GM18873 (cell line): ENCODE results near the gene SORBS2.

ENCODE experiments used
- ATAC-seq: cut with Tn5 transposase; IDR thresholded peaks from one replicate; pipeline ENCODE4 v1.9.1; 2021; ENCODE audit warnings: mild to moderate bottlenecking, moderate library complexity, moderate number of reproducible peaks; ENCODE audit not compliant: unreplicated experiment, low FRiP score

The SORBS2 gene

DNA sequence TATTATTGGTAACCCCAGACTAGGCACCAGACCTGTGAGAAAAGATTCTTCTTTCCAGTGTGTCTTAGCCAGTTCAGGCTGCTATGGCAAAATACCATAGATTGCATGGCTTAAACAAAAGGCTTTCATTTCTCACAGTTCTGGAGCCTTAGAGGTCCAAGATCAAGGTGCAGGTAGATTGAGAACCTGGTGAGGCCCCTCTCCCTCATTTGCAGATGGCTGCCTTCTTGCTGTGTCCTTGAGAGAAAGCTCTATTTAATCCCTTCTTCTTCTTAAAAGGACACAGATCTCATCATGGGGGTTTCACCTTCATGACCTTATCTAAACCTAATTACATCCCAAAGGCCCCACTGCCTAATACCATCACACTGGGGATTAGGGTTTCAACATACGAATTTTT lies 273.2 kb downstream of the SORBS2 start:
- ATAC-seq: no peak

DNA sequence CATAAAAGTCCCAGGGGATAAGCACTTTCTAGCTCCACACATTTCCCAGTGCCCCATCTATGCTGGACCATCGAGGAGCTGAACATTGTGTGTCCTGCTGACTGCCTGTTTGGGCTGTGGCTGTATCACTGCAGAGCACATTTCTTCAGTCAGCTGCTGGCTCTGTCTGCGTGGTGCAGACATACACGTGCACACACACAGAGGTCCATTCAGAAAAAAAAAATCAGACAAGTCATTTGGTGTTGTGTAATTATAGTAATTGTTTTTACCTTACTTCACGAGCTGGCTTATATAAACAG lies 275.6 kb downstream of the SORBS2 start:
- no peak for ATAC-seq

DNA sequence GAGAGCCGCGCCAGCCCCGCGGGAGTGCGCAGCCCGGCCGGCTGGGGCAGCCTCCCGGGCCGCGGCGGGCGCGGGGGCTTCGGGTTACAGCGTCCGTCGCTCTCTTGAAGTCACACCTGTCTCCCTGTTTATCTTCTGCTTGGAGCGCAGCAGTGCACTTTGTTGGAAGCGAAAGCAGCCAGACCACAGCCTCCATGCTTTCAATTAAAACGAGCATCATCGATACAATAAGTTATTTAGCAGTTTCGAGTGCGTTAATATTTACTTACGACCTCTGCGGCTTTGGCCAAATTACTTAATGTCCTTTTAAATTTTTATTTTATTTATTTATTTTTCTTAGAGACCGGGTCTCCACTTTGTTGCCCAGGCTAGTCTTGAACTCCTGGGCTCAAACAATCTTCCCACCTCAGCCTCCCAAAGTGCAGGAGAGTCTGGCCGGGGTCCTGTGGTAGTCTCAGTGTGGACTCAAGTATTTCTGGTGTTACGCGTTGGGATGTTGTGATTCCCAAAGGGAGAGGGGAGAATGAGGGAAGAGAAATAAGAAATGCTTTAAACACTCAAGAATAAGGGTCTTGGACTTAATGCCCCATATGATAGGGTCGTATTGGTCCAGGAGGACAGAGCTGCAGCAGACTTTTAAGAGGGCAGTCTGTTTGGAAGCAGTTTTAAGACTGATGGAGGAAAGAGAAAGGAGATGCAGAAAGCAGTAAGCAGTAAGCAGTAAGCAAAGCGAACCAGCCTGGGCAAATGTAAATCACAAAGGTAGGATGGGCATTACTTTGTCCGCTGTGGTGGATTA lies 276.2 kb downstream of the SORBS2 start:
- ATAC-seq: no peak
